A673 (cell line): ENCODE measurements around the gene HOXA13. TPM values are rescaled to one million over a fixed set of nuclear protein-coding genes. Genes with fewer than 3 reads are reported as not detected.

Experiments
- BruUV-seq: library from RNA; stranded (reverse); fragments of 400-500 nt; replicated peaks from 2 replicates; lab custom pipeline; 2021; lab: Mats Ljungman, UMichigan
- CTCF ChIA-PET: fragments of 300-600 bp; sonication (Branson Sonifier 250); formaldehyde crosslinking; loops from one replicate; lab custom pipeline; 2022; ENCODE audit warnings: antibody characterized with exemption; lab: Charles Lee
- POLR2A ChIA-PET: fragments of 300-600 bp; sonication (Branson Sonifier 250); formaldehyde crosslinking; loops from one replicate; lab custom pipeline; 2022; ENCODE audit warnings: antibody characterized with exemption; ENCODE audit not compliant: low non-redundant PET; lab: Charles Lee
- DNase-seq: peaks from one replicate; pipeline ENCODE4 v3.0.0-alpha.2; 2015; ENCODE audit warnings: low spot score
- H3K27ac ChIP-seq: fragments of 200-600 bp; sonication (generic); 2 replicates; pipeline ENCODE4 v1.5.1; 2016; ENCODE audit warnings: mixed run types, low read depth, mild to moderate bottlenecking, mixed read lengths, antibody characterized with exemption, low read length; ENCODE audit not compliant: poor library complexity, severe bottlenecking
- H3K27me3 ChIP-seq: fragments of 200-600 bp; sonication (generic); replicated peaks from 2 replicates; pipeline ENCODE4 v1.6.1; 2017; ENCODE audit warnings: mixed run types, low read depth, mild to moderate bottlenecking, mixed read lengths, antibody characterized with exemption, low read length; ENCODE audit not compliant: insufficient read depth, poor library complexity
- H3K36me3 ChIP-seq: fragments of 200-600 bp; sonication (generic); 2 replicates; pipeline ENCODE4 v1.6.1; 2016; ENCODE audit warnings: mixed run types, mild to moderate bottlenecking, mixed read lengths, antibody characterized with exemption, low read length; ENCODE audit not compliant: insufficient read depth, poor library complexity, severe bottlenecking
- H3K4me1 ChIP-seq: fragments of 200-600 bp; sonication (generic); 2 replicates; pipeline ENCODE4 v1.6.1; 2017; ENCODE audit warnings: mixed run types, mild to moderate bottlenecking, mixed read lengths, antibody characterized with exemption, low read length; ENCODE audit not compliant: insufficient read depth, poor library complexity, severe bottlenecking
- H3K4me3 ChIP-seq: fragments of 200-600 bp; sonication (generic); 2 replicates; pipeline ENCODE4 v1.5.1; 2016; ENCODE audit warnings: low read depth, mixed run types, mild to moderate bottlenecking, mixed read lengths, low read length; ENCODE audit not compliant: poor library complexity, severe bottlenecking
- H3K9me3 ChIP-seq: fragments of 200-600 bp; sonication (generic); 2 replicates; pipeline ENCODE4 v1.6.1; 2016; ENCODE audit warnings: mixed run types, low read depth, mild to moderate bottlenecking, mixed read lengths, antibody characterized with exemption, low read length; ENCODE audit not compliant: poor library complexity, severe bottlenecking
- CTCF ChIP-seq: fragments of 300-800, 200-600 bp; sonication (generic); conservative IDR thresholded peaks from 2 replicates; pipeline ENCODE4 v1.5.1; 2017; ENCODE audit warnings: low read depth, mild to moderate bottlenecking, antibody characterized with exemption, low read length, moderate library complexity, mixed read lengths
- EZH2 ChIP-seq: fragments of 200-600 bp; sonication (generic); IDR thresholded peaks from 2 replicates; pipeline ENCODE4 v1.6.1; 2017; ENCODE audit warnings: borderline replicate concordance, low read depth, mild to moderate bottlenecking, mixed read lengths, antibody characterized with exemption, low read length; ENCODE audit not compliant: poor library complexity, severe bottlenecking
- intact Hi-C: fragments of 100-400 bp; cut with micrococcal nuclease; formaldehyde crosslinking; loops from one replicate; pipeline ENCODE4 v1.10.0; 2022; ENCODE audit not compliant: unreplicated experiment
- total RNA-seq: library from RNA; stranded (reverse); gene quantifications from 2 replicates; pipeline ENCODE4 v1.2.3, GENCODE V29; 2021

The HOXA13 gene
- total RNA-seq, 1 experiment from 2014 or later = not detected

DNA sequence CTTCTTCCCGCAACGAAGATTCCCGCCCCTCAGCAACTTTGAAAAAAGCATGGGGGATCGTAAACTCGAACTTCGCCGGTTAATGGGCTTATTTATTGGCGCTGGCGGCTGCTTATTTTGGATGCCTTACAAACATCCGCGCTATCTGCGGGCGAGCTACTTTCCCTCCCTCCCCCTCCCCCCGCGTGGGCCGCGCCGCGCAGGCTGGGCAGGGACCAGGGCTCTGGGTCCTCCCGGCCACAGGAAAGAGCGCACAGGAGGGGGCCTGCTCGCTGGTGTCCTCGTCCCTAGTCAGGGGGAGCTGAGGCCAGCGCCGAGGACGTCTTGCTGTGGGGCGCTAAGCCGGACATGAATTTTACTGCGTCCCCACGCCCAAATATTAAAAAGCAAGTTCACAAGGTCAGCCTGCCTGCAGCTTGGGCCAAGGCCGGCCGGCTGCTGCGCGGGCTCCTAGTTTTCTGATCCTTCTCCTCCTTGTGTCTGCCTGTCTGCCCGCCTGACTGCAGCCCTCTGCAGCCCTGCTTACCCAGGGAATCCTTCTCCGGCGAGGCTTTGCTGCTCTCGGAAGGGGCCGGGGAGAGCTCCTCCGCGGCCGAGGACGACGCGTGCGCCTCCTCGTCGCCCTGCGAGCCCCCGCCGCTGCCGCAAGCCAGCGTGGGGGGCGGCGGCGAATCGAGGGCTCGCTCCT is 26.9 kb downstream of the HOXA13 start:
- no peak overlapping the region for H3K27ac ChIP-seq
- intact Hi-C loops = no loop called here
- no peaks in the 10 kb centered on the region for H3K9me3 ChIP-seq
- POLR2A ChIA-PET = no interaction called here
- peak; percentile 35 for DNase-seq
- CTCF ChIA-PET = no interaction called here
- H3K36me3 ChIP-seq = no peaks in the 10 kb centered on the region
- BruUV-seq = no TSS peak
- H3K4me1 ChIP-seq = peaks cover 7% of the 10 kb centered on the region
- peaks cover 85% of the 10 kb centered on the region for H3K27me3 ChIP-seq
- TF ChIP-seq EZH2 (no peak), CTCF (no peak)
- H3K4me3 ChIP-seq = peak overlapping the region; percentile 41

DNA sequence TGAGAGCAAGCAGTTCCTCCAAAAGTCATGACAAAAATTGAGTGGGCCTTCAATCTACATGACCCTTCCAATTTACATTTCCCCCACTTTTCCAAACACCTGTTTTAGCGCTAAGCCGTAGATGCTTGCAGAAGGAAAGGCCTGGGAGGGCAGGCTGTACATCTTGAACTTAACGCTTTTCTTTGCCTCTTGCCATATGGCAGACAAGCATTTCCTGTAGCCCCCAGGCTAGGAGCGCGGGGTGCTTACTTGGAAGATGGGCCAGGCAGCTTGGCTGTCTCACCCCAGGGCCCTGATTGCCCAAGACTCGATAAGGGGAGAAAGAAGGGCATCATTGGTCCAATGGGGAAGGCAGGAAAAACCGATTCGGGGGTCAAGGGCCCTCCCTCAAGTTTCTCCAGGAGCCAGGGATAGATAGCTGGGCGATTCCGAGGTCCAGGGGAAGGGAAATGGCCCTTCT is 27.5 kb downstream of the HOXA13 start:
- no peak for DNase-seq
- H3K4me3 ChIP-seq = no peak overlapping the region
- peaks cover 85% of the 10 kb centered on the region for H3K27me3 ChIP-seq
- H3K36me3 ChIP-seq = no peaks in the 10 kb centered on the region
- intact Hi-C loops = no loop called here
- BruUV-seq = no TSS peak
- ChIA-PET CTCF (no interaction called here), POLR2A (no interaction called here)
- H3K9me3 ChIP-seq = no peaks in the 10 kb centered on the region
- peaks cover 7% of the 10 kb centered on the region for H3K4me1 ChIP-seq
- H3K27ac ChIP-seq = no peak overlapping the region
- no peak for TF ChIP-seq EZH2
- no peak for TF ChIP-seq CTCF

- Histone ChIP-seq H3K36me3 (no peaks in the 10 kb centered on the region), H3K4me3 (no peak overlapping the region), H3K9me3 (no peaks in the 10 kb centered on the region), H3K4me1 (peaks cover 7% of the 10 kb centered on the region), H3K27ac (no peak overlapping the region), H3K27me3 (peaks cover 85% of the 10 kb centered on the region)
- TF ChIP-seq CTCF = no peak
- no peak for TF ChIP-seq EZH2
- POLR2A ChIA-PET = no interaction called here
- BruUV-seq = no TSS peak
- DNase-seq = no peak
- CTCF ChIA-PET = no interaction called here
- intact Hi-C loops = no loop called here
Observed at GRCh38 chr7:27171637-27172314, 28.1 kb downstream of the HOXA13 start.
